Activated naive CD4-positive, alpha-beta T cell treated with Interleukin-2 at 50 U/mL for 16 hours (primary cell): ENCODE measurements around the gene SVOP.

Experiments used
- DNase-seq: peaks from one replicate; pipeline ENCODE4 v3.0.0-alpha.2; 2020

Gene SVOP

GRCh38 chr12:108928695-108929094 lies 92.2 kb downstream of the SVOP start:
- DNase-seq = no peak

- no peak for DNase-seq
Measured at GRCh38 chr12:108922918-108923317, 98.0 kb downstream of the SVOP start.

GRCh38 chr12:108921946-108922345 lies 98.9 kb downstream of the SVOP start:
- DNase-seq = no peak

GRCh38 chr12:108918960-108919642 lies 101.8 kb downstream of the SVOP start:
- no peak for DNase-seq

DNA sequence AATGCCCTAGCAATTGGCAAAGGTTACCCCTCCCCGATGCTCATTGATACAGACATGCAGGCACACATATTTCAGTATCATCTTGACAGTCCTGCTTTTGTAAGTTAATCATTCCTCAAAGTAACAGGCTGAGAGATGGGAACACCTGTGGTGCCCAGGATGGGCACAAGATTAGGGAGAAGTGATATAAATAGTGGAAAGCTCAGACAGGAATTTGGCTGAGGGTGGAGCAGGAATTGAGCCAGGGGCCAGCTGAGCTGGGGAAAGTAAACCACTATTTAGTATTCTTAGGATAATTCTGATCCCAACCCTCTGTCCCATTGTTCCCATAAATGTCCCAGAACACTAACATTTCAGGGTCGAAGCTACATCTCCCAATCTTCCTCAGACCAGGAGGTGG lies 102.7 kb downstream of the SVOP start:
- DNase-seq = no peak

- no peak for DNase-seq
Measured at GRCh38 chr12:108916336-108916735, 104.5 kb downstream of the SVOP start.

- DNase-seq = no peak
Measured at GRCh38 chr12:108915632-108916133, 105.2 kb downstream of the SVOP start.

- DNase-seq = no peak
Measured at GRCh38 chr12:108914121-108914531, 106.7 kb downstream of the SVOP start.

DNA sequence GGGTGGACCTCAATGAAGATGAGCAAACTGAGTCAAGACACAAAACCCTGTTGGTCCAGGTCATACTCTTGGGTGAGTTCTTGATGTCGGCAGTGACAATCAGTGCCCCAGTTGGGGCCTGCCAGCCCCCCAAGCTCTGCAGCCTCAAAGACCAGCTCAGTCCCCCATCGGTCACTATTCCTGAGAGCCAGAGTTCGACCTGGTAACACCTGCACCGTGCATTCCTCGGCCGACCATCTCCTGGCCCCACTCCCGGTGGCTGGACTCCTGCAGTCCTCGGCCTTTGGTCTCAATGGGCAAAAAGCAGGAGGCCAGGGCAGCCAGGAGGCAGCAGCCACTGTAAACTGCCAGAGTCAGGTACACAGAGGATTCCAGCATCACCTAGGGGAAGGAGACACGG lies 108.5 kb downstream of the SVOP start:
- no peak for DNase-seq

DNA sequence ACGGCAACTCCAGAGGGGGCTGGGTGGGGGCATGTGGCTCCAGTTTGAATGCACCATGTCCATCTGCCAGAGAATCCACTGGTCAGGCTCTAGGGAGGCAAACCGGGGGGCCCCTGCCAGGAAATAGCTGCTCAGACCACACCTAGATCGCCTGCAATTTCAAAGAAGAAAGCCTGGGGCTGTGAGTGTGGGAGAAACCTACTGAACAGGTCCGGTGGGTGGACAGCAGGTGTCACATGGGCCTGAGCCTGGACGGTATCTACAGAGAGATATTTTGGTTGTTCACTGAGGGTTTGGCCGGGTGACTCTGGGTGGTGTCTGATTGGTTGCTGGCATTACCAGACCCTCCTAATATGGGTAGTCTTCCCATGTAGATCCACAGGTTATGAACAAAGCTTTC lies 109.0 kb downstream of the SVOP start:
- no peak for DNase-seq

DNA sequence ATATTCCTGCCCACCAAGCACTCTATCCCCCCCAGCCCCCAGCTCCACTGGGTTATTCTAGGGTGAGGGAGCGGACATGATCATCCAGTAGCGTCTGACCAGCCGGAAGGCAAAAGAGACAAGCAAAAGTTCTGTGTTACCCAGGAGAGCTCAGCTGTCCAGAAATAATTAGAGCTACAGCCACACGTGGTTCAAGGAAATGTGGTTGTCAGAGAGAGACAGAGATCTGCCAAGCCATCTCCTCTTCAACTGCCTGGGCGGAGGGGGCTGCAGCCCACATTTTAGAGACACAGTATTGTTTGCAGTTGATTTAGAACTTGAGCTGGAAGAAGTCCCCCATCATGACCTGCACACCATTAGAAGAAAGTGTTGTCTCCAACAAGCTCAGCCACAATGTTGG lies 110.5 kb downstream of the SVOP start:
- DNase-seq = no peak

DNA sequence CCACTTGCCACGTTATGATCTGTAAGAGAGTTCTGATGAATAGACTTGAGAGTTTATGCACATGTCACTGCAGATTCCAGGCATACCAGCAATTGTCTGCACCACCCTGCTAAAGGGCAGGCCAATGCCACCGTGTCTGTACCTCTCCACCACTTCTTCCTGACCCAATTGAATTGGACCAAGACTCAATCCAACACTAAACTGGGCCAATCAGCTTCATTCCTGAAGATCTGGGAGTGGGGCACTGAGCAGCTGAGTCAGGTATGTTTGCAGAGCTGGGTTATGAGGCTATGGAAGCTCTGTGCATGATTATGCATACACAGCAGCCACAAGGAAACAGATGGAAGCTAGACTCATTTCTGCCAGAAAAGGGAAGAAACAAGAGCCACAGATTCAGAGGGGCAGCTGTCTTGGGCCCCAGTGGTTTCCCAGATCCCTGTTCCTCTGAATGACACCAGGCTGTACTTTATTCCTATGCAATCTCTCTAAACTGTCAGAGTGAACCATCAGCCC lies 113.0 kb downstream of the SVOP start:
- no peak for DNase-seq

DNA sequence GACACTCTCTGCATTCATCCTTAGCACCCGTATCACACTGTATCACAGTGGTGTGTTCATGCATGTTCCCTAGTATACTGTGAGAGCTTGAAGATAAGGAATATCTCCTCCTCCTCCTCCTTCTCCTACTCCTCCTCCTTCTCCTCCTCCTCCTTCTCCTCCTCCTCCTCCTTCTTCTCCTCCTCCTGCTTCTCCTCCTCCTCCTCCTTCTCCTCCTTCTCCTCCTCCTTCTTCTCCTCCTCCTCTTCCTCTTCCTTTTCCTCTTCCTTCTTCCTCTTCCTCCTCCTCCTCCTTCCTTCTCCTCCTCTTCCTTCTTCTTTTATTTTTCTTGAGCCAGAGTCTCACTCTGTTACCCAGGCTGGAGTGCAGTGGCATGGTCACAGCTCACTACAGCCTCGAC lies 113.9 kb downstream of the SVOP start:
- no peak for DNase-seq

DNA sequence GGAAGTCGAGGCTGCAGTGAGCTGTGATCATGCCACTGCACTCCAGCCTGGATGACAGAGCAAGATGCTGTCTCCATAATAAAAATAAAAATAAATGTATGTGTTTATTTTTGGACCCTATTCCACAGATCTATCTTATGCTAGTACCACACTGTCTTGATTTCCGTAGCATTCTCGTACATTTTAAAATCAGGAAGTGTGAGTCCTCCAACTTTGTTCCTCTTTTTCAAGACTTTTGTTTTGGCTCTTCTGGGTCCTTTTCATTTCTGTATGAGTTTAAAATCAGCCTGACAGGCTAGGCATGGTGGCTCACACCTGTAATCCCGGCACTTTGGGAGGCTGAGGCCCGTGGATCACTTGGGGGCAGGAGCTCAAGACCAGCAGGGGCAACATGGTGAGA lies 115.1 kb downstream of the SVOP start:
- no peak for DNase-seq

GRCh38 chr12:108899145-108899544 lies 121.7 kb downstream of the SVOP start:
- no peak for DNase-seq

DNA sequence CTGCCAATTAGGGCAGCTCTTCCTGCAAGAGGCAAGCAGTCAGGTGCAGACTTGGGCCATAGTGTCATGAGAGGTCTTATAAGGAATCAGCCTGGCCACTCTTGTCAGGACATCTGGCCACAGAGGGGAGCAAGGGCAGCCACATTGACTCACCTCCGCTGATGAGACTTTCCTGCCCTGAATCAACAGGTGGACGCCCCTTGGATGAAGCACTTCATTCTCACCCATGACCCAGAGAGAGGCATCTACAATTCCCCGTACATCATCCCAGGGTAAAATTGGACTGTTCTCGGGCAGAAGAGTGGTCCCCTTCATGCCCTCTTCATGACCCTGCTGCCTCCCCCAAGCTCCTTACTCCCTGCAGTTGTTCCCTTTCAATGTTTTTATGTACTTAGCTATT lies 124.1 kb downstream of the SVOP start:
- DNase-seq = no peak

- DNase-seq = no peak
Measured at GRCh38 chr12:108896336-108896735, 124.5 kb downstream of the SVOP start.

- no peak for DNase-seq
Measured at GRCh38 chr12:108895220-108895802, 125.6 kb downstream of the SVOP start.

DNA sequence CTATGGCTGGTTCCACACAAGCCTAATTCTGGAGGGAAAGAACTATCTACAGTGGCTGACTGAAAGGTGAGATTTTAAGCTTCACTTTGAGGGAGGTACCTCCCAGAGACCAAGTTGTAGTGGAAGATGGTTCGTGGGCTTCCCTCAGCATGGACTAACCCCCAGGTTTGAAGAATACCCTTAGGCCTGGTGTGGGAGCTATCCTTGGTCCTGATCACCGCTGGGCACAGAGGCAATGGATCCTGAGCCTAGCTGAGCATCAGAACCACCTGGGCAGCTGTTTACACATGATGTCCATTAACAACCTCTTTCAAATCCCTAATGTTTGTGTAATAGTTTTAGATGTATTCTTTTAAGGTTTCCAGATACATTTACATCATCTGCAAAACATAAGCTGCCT lies 130.7 kb downstream of the SVOP start:
- DNase-seq = no peak

GRCh38 chr12:108888031-108888430 lies 132.8 kb downstream of the SVOP start:
- DNase-seq = no peak

DNA sequence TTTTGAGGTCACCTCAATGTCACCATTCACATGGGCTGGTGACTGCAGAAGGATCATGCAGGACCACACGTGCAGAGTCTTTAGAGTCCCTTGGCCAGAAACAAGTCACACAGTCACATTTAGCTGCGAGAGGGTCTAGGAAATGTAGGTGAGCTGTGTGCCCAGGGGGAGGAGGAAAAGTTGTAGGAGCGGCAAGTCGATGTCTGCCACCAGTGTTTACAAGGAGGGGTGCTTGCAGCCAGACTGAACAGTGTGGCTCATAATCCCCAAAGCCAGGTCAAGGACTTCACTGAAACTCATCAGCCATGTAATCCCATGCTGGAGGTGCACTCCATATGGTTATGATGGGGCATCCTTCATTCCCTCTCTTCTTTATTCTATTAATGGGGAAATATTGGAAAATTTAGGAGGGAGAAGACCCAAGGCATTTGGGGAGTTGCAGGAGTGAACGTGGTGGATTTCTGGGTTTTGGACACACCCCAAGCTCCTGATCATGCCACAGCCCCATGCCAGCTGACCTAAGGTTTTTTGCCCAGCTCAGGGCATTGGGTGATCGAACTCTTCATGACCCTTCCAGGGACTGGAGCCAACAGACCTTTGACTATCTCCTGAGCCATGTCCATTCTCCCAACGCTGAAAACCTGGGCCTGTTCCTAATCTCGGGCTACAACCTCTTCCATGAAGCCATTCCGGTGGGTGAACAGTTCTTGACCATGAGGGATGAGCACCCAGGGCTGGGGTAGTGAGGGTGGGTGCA lies 133.8 kb downstream of the SVOP start:
- DNase-seq = no peak

DNA sequence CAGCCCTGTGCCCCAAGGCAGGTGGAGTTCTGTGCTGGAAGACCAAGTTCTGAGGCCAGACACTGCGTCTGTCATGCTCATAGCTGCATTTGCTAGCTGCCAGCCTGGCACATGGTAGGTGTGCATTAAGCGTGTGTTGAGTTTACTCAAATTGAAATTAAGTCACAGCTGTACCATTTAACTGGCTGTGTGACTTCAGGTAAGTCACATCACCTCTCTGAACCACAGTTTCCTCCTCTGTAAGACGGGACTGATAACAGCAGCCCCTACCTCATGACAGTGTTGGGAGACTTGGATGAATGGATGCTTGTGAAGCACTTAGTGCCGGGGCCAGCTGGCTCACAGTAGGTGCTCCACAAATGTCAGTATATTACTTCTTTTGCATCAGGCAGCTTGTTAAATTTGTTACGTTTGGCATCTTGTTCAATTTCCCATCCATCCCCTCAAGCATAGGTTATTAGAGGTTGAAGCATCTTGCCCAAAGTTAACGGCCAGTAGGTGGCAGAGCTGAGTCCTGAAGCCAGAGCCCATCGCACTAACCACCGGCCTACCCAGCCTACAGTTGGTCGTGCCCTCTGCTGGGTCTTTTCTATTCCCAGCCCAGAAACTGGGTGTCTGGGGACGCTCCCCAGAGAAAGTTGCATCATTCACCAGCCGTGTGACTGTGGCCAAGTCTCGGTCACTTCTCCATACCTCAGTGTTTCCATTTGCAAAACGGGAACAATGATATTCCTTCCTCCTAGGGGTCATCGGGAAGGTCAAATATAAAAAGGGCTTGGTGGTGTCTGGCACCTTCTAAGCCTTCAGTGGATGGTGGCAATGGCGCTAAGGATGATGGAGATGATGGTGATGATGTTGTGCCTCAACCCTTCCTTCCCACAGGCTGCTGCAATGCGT lies 136.5 kb downstream of the SVOP start:
- peak; percentile 72 for DNase-seq

DNA sequence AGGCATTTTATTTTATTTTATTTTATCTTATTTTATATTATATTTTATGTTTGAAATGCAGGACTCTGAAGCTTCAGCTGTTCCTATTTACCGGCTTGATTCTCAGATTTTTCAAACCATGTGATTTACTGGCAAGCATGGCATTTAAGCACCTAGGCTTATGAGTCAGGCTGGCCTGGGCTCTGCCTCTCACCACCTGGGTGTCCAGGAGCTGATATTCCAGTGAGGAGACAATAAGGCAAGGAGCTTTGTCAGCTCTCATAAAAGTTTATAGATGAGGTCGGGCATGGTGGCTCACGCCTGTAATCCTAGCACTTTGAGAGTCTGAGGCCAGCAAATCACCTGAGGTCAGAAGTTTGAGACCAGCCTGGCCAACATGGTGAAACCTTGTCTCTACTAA lies 138.9 kb downstream of the SVOP start:
- DNase-seq = no peak
